Smooth muscle cell (in vitro differentiated cells): ENCODE results near the gene ABTB2. TPM values are rescaled to one million over a fixed set of nuclear protein-coding genes. Genes with fewer than 3 reads are reported as not detected.

Experiments
- DNase-seq: peaks from one replicate; lab custom pipeline; 2025; ENCODE audit not compliant: unreplicated experiment; lab: John Stamatoyannopoulos, UW
- H2AFZ ChIP-seq: fragments of 200-600 bp; sonication (generic); 2 replicates; pipeline ENCODE4 v1.6.0; 2016; ENCODE audit warnings: antibody characterized with exemption, low read depth, mild to moderate bottlenecking
- H3F3A ChIP-seq: fragments of 200-600 bp; sonication (generic); 2 replicates; pipeline ENCODE4 v1.6.0; 2017; ENCODE audit warnings: antibody characterized with exemption, low read depth
- H3K27ac ChIP-seq: fragments of 200-600 bp; sonication (generic); 2 replicates; pipeline ENCODE4 v1.5.1; 2016; ENCODE audit warnings: low read depth, mild to moderate bottlenecking
- H3K27me3 ChIP-seq: fragments of 200-600 bp; sonication (generic); 2 replicates; pipeline ENCODE4 v1.6.1; 2016; ENCODE audit warnings: low read depth, mild to moderate bottlenecking
- H3K36me3 ChIP-seq: fragments of 200-600 bp; sonication (generic); 2 replicates; pipeline ENCODE4 v1.5.1; 2016; ENCODE audit warnings: low read depth
- H3K4me1 ChIP-seq: fragments of 200-600 bp; sonication (generic); 2 replicates; pipeline ENCODE4 v1.5.1; 2016; ENCODE audit warnings: low read depth
- H3K4me2 ChIP-seq: fragments of 200-600 bp; sonication (generic); 2 replicates; pipeline ENCODE4 v1.6.0; 2016; ENCODE audit warnings: mild to moderate bottlenecking
- H3K4me3 ChIP-seq: fragments of 200-600 bp; sonication (generic); 2 replicates; pipeline ENCODE4 v1.5.1; 2016; ENCODE audit warnings: mild to moderate bottlenecking
- H3K79me2 ChIP-seq: fragments of 200-600 bp; sonication (generic); 2 replicates; pipeline ENCODE4 v1.6.0; 2016; ENCODE audit warnings: low read depth, mild to moderate bottlenecking
- H3K9ac ChIP-seq: fragments of 200-600 bp; sonication (generic); 2 replicates; pipeline ENCODE4 v1.6.0; 2016; ENCODE audit warnings: low read depth
- H3K9me3 ChIP-seq: fragments of 200-600 bp; sonication (generic); replicated peaks from 2 replicates; pipeline ENCODE4 v1.5.1; 2016; ENCODE audit warnings: low read depth
- H4K20me1 ChIP-seq: fragments of 200-600 bp; sonication (generic); 2 replicates; pipeline ENCODE4 v1.6.0; 2016; ENCODE audit warnings: low read depth
- WGBS: methylation state at CpG from one replicate; pipeline ENCODE4 v1.1.7; 2016; ENCODE audit warnings: low lambda C conversion rate; 5-methylcytosine and 5-hydroxymethylcytosine counted together
- polyA plus RNA-seq: library from polyadenylated mRNA; unstranded; fragments of >200 nt; fragmentation: Nextera tagmentation; extraction: Ambion mirVana; gene quantifications from 2 replicates; pipeline ENCODE4 v1.2.1, GENCODE V29; 2016
- total RNA-seq: library from RNA; depleted of rRNA; stranded (reverse); fragments of >200 nt; gene quantifications from 2 replicates; pipeline ENCODE4 v1.2.3, GENCODE V29; 2014
- TF ChIP-seq, protein P1 (sequence below): fragments of 200-600 bp; sonication (generic); IDR thresholded peaks from 2 replicates; pipeline ENCODE4 v1.5.1; 2017; ENCODE audit warnings: borderline replicate concordance, mild to moderate bottlenecking, antibody characterized with exemption; ENCODE audit not compliant: insufficient read depth, poor library complexity, severe bottlenecking

Gene ABTB2
- total and polyA plus RNA-seq, 2 experiments from 2014 or later = 4.3 to 4.9 TPM

DNA sequence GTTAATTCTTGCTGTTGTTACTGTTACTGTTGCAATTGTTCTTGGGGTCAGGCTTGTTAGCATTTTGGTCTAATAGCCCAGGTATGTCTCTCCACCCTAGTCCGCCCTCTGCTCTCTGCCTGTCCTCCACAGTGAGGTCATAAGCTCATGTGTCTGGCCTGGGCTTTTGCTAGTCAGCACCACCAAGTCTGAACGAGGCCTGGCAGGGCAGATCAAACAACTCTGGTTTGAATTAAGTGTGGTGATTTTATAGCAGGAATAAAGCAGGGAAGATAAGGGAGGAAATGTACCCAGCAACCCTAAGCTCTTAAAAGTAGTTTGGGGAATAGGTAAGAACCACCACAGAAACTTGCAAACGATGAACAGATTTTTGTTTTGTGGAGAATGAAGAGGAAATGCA lies 98.7 kb downstream of the ABTB2 start:
- Histone ChIP-seq H3K79me2 (peaks cover 16% of the 10 kb centered on the region), H2AFZ (no peak overlapping the region), H3K27ac (no peak overlapping the region), H3K4me1 (peaks cover 11% of the 10 kb centered on the region), H3K9me3 (no peaks in the 10 kb centered on the region), H3F3A (no peaks in the 10 kb centered on the region), H3K36me3 (no peaks in the 10 kb centered on the region), H3K27me3 (no peaks in the 10 kb centered on the region), H3K4me3 (no peak overlapping the region), H3K9ac (no peak overlapping the region), H3K4me2 (no peak overlapping the region), H4K20me1 (peaks cover 6% of the 10 kb centered on the region)
- TF ChIP-seq, protein P1, sequence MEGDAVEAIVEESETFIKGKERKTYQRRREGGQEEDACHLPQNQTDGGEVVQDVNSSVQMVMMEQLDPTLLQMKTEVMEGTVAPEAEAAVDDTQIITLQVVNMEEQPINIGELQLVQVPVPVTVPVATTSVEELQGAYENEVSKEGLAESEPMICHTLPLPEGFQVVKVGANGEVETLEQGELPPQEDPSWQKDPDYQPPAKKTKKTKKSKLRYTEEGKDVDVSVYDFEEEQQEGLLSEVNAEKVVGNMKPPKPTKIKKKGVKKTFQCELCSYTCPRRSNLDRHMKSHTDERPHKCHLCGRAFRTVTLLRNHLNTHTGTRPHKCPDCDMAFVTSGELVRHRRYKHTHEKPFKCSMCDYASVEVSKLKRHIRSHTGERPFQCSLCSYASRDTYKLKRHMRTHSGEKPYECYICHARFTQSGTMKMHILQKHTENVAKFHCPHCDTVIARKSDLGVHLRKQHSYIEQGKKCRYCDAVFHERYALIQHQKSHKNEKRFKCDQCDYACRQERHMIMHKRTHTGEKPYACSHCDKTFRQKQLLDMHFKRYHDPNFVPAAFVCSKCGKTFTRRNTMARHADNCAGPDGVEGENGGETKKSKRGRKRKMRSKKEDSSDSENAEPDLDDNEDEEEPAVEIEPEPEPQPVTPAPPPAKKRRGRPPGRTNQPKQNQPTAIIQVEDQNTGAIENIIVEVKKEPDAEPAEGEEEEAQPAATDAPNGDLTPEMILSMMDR = no peak
- DNase-seq = no peak
- 48% methylated on average over 3 of the region's 3 CpGs for WGBS

DNA sequence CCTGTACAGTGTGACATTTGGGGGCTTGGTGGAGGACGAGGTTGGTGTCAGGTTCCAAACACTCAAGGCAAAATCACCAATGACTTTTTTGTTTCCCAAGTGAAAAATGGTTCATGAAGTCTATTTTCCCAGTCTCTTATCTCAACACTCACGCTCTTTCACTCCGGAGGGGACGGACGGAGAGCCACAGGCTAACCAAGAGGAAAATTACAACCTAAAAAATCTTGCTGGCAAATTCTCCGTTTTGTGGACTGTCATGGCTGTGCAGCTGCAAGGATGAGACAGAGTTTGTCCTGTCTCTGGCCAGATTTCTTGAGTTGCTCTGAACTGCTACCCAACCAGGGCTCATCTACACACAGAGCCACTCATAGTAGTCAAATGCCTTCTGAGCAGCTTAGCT lies 101.2 kb downstream of the ABTB2 start:
- H3K36me3 ChIP-seq = no peaks in the 10 kb centered on the region
- peaks cover 5% of the 10 kb centered on the region for H3F3A ChIP-seq
- H4K20me1 ChIP-seq = no peaks in the 10 kb centered on the region
- no peak overlapping the region for H2AFZ ChIP-seq
- H3K9me3 ChIP-seq = no peaks in the 10 kb centered on the region
- DNase-seq = no peak
- H3K4me2 ChIP-seq = no peak overlapping the region
- WGBS = 52% methylated on average over 6 of the region's 6 CpGs
- H3K9ac ChIP-seq = no peak overlapping the region
- no peak overlapping the region for H3K27ac ChIP-seq
- peaks cover 16% of the 10 kb centered on the region for H3K79me2 ChIP-seq
- H3K4me3 ChIP-seq = no peak overlapping the region
- TF ChIP-seq, protein P1 = no peak
- H3K27me3 ChIP-seq = no peaks in the 10 kb centered on the region
- peaks cover 4% of the 10 kb centered on the region for H3K4me1 ChIP-seq

DNA sequence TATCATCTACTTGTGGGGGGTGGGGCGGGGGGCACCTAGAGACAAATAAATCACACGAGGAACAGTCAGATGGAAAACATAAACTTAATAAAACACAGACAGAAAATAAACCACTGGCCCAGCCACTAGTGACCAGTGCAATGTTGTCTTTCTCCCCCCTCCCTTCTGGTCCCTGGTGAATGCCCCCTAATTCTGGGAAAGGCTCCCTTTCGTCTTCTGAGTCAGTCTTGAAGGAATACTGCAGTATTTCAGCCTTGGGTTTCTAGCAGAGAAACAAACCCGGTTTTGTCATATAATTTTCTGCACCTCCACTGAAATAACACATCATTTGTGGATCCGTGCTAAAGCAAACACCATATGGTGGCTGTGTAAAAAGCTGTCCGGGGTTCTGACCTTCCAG lies 101.7 kb downstream of the ABTB2 start:
- Histone ChIP-seq H3K79me2 (peaks cover 16% of the 10 kb centered on the region), H3K9ac (no peak overlapping the region), H3K36me3 (no peaks in the 10 kb centered on the region), H3K27me3 (no peaks in the 10 kb centered on the region), H3K4me1 (peaks cover 4% of the 10 kb centered on the region), H3K4me2 (no peak overlapping the region), H3K9me3 (no peaks in the 10 kb centered on the region), H3K4me3 (no peak overlapping the region), H4K20me1 (no peaks in the 10 kb centered on the region), H3F3A (peaks cover 5% of the 10 kb centered on the region), H2AFZ (no peak overlapping the region), H3K27ac (no peak overlapping the region)
- WGBS = 87% methylated on average over 6 of the region's 6 CpGs
- TF ChIP-seq, protein P1 = no peak
- no peak for DNase-seq

DNA sequence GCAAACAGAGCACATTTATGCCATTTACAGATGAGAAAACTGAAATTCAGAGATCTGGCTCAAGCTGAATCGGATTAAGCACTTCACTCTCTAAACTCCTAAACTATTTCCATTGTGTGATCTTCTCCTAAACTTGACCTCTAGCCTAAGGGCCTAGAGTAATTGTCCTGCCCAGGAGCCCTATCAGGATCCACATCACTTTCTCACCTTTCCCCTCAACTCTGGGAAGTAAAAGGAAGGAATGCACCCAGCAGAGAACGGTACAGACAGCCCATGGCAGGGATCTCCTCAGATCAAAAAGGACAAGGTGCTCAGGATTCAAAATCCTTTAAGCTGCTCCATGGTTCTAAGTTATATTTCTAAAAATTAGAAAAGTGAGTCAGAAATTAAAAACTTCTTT lies 102.7 kb downstream of the ABTB2 start:
- H3K27ac ChIP-seq = no peak overlapping the region
- no peaks in the 10 kb centered on the region for H3K36me3 ChIP-seq
- H3K27me3 ChIP-seq = no peaks in the 10 kb centered on the region
- no peak overlapping the region for H3K4me3 ChIP-seq
- no peak overlapping the region for H3K9ac ChIP-seq
- H3K9me3 ChIP-seq = no peaks in the 10 kb centered on the region
- peaks cover 16% of the 10 kb centered on the region for H3K79me2 ChIP-seq
- H4K20me1 ChIP-seq = no peaks in the 10 kb centered on the region
- no peak overlapping the region for H3K4me2 ChIP-seq
- H3K4me1 ChIP-seq = peaks cover 4% of the 10 kb centered on the region
- 87% methylated on average over 2 of the region's 2 CpGs for WGBS
- peaks cover 5% of the 10 kb centered on the region for H3F3A ChIP-seq
- TF ChIP-seq, protein P1 = no peak
- H2AFZ ChIP-seq = no peak overlapping the region
- no peak for DNase-seq
